B cell (primary cell): ENCODE data around the gene FKBP14.

Experiments
- EZH2 ChIP-seq: IDR thresholded peaks from 2 replicates; pipeline ENCODE4 v1.6.1; 2012; ENCODE audit warnings: borderline replicate concordance, low read depth, mild to moderate bottlenecking, moderate library complexity, low read length; ENCODE audit not compliant: insufficient read depth, poor library complexity, severe bottlenecking
- TF ChIP-seq, protein P1 (sequence below): fragments of 200-600 bp; IDR thresholded peaks from one replicate; pipeline ENCODE4 v1.8.0; 2022; ENCODE audit warnings: antibody characterized with exemption, mild to moderate bottlenecking

DNA sequence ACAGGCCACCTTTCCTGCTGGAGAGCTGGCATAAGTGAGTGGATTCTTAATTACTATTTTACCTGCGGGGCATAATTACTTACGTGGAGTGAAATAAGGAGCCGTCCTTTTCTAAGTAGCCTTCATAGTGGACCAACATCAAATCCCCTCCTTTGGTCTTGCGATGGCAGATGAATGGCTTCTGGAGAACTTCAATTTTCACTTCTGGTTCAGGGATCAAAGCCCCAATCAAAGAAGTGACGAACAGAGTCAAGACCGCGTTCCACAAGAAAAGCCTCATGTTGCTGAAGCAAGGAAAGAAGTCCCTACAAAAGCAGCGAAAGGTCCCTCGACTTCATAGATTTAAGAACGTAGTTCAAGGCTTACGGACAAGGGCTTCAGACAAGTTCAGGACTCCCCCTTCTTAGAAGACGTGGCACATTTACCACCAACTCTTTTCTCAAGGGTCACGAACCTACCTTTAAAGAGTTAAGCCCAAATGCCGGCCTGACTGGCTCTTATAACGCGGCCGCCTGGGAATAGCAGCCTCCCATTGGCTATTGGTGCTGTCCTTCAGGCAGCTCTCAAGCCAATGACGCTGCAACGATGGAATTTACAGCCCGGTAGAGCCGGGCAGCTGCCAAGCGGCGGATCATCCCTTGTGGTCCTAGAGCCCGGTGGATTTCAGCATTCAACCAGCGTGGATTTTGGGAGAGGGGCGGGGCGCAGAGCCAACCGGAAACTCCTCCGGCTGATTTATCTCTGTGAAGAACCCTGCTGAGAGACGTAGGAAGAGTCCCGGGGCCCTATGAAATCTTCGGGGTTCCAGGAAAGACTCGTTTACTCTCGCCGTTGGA lies at the start of gene FKBP14:
- TF ChIP-seq, protein P1, sequence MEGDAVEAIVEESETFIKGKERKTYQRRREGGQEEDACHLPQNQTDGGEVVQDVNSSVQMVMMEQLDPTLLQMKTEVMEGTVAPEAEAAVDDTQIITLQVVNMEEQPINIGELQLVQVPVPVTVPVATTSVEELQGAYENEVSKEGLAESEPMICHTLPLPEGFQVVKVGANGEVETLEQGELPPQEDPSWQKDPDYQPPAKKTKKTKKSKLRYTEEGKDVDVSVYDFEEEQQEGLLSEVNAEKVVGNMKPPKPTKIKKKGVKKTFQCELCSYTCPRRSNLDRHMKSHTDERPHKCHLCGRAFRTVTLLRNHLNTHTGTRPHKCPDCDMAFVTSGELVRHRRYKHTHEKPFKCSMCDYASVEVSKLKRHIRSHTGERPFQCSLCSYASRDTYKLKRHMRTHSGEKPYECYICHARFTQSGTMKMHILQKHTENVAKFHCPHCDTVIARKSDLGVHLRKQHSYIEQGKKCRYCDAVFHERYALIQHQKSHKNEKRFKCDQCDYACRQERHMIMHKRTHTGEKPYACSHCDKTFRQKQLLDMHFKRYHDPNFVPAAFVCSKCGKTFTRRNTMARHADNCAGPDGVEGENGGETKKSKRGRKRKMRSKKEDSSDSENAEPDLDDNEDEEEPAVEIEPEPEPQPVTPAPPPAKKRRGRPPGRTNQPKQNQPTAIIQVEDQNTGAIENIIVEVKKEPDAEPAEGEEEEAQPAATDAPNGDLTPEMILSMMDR, result no peak
- no peak for TF ChIP-seq EZH2
